Endometrial microvascular endothelial cells (primary cell): ENCODE measurements around the gene RASA2. TPM values are rescaled to one million over a fixed set of nuclear protein-coding genes. Genes with fewer than 3 reads are reported as not detected.
"Not testable (repeated sequence)": the region's sequence is repeated elsewhere in the genome, so short reads cannot be mapped to it uniquely, and the experiment has no call there.

Source experiments
- in situ Hi-C: cut with HindIII; loops from 2 replicates; pipeline ENCODE4 v1.10.0; 2017; ENCODE audit warnings: low sequenced_read_pairs, low pct_unique_long_range_greater_than_20kb; ENCODE audit errors: inconsistent ontology term
- total RNA-seq: library from RNA; depleted of rRNA; stranded (reverse); fragments of >200 nt; gene quantifications from one replicate; pipeline ENCODE4 v1.2.3, GENCODE V29; 2015; ENCODE audit errors: inconsistent ontology term

The RASA2 gene
- total RNA-seq, 1 donor from 2014 or later: 12.7 TPM

GRCh38 chr3:141524988-141525387, 38.2 kb downstream of the RASA2 start:
- in situ Hi-C loops: no loop called here

DNA sequence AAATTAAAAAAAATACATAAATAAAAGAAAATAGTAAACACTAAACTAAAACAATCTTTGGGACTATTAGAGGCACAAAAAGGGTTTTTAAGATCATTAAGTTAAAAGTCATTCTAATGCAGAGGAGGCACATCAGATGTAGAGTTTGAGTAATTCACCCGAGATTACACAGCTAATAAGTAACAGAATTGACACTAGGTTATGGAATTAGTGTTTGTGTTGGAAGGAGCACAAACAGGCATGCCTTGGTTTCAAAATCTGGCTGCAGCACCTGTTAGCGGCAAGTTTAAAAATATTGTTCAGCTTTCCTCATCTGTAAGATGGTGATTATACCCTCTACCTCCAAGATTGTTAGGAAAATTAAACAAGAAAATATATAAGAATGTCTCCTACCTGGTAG, 39.0 kb downstream of the RASA2 start:
- in situ Hi-C loops: no loop called here

DNA sequence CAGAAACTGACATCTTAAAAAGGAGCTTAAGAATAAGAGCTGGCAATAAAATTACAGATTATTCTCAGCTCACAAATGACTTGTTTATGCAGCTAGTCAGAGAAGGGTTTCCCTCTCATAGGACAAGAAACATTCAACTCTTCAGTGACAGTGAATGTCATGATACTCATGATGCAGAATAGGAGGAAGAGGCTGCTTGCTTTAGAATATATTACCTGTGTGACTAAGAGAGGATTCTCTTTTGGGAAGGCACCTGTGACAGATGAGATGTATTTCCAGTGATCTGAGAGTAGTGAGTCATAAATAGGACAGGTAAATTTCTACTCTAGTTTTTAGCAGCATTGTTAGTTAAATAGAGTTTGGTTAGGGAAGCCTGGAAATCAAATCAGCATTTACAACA, 39.9 kb downstream of the RASA2 start:
- in situ Hi-C loops: no loop called here

DNA sequence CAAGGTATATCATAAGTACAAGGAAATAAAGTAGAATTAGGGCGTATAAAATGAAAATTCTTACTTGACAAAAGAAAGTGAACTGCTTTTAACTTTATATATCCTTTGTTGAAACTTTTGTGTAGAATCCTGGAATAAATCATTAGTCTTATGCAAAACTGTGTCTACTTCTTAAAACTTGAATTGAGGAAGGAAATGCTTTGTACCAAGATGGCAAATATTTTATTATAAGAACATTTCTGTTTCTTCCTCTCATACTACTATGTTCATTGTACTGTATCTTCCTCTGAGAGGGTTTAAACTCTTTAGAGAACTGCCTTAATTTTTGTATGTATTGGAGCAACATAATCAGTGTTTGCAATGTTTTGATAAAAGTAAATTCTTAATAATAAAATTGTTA, 42.0 kb downstream of the RASA2 start:
- in situ Hi-C loops: no loop called here

GRCh38 chr3:141529256-141529655, 42.4 kb downstream of the RASA2 start:
- in situ Hi-C loops: no loop called here

DNA sequence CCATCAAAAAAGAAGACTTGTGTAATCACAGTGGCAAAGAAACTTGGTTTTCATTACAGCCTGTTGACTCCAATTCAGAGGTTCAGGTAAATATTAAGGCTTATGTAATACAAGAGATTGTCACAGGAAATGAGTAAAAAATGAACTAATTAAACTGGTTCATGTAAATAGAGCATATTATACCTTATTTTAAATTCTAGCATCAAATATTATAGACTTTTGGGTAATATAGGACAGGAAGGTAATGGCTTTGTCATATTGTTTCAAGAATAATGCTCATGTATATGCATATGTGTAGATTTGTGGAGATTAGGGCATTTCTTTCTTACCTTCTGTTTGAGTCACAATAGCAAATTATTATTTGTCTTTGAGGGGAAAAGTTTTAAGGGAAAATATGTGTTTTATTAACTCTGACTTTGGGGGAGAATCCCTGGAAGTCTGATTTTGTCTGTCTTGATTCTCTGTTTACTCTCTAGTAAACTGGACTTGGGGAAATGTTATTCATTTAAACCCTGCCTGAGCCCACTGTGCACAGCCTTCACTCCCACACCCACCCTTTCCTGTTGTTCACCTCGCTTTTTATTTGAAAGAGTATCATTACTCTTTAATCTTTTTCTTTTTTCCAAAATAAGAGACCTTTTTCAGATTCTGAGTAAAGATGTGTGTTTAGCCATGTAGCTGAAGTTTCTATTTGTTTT, 43.0 kb downstream of the RASA2 start:
- in situ Hi-C loops: no loop called here

DNA sequence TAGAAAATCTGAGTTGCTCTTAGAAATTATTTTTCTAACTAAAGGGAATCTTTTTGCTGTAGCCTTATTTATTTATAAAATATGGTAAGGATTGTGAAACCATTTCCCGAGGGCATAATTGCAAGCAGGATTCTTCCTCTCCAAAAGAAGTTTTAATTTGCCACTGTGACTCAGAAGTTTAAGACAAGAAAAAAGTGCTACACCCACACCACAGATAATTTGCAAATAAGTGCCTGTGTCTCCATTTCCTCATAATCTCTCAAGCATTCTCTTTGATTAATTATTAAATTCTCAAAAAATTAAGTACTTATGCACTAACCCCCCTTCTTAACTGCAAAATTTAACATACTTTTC, 43.6 kb downstream of the RASA2 start:
- in situ Hi-C loops: no loop called here

DNA sequence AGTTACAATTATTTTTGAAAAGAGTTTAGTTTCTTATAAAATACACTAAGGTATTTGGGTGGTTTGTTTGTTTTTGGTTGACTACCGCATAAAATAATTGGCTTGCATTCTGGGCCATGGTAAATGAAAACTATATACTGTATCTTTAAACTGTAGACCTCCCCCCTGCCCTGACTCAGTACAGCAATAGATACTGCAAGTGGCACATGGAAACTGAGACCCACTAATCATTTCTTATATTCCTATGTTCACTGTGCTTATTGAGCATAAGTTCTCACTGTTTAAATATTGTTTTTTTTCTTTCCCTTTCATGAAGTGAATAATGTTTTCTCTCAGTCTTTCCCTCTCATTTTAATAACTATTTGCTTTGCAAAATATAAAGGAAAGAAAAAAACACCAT, 45.8 kb downstream of the RASA2 start:
- in situ Hi-C loops: no loop called here

GRCh38 chr3:141536017-141536416, 49.2 kb downstream of the RASA2 start:
- in situ Hi-C loops: not testable (repeated sequence)

DNA sequence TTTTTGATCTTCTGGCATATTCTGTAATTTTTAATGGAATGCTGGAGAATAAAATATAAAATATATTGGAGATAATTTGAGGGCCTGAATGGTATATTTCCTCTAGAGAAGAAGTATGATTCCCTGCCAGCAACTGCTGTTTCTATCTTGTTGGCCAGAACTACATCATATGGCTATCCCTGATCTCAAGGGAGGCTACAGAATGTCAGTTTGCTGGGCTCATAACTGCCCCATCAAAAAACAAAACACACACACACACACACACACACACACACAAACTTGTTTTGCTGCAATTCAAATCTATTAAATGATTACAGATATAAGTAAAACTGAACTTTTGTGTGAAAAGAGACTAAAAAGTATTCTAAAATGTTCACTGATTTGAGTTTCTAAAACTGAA, 51.0 kb downstream of the RASA2 start:
- in situ Hi-C loops: no loop called here

DNA sequence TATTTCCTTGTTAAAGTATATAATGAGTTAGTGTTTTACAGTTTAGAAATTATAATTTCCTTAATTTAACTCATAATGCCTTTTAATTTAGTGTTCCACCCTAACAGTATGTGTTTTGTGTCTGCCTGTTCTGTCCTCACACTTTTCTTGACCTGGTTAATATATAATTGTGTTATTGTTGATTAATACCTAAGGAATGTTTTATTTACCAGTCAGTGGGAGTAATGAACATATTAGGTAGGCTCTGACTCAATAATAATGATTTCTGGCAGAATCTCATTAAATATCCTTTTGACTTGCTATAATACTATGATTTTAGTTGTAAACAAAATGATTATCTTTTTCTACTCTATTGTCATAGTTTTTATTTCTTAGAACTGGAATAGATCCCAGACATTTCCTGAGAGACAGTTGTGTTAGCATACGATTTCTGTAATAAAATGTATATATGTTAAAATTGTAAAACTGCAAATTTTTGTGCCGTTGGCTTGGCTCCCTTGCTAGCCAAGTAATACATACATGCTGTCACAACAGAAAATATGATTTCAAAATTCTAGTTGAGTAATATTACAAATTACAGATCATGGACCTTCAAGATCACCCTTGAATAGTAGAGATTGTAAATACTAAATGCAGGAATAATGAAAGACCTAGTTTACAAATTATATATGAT, 51.9 kb downstream of the RASA2 start:
- in situ Hi-C loops: no loop called here

GRCh38 chr3:141539431-141540187, 52.8 kb downstream of the RASA2 start:
- in situ Hi-C loops: no loop called here

DNA sequence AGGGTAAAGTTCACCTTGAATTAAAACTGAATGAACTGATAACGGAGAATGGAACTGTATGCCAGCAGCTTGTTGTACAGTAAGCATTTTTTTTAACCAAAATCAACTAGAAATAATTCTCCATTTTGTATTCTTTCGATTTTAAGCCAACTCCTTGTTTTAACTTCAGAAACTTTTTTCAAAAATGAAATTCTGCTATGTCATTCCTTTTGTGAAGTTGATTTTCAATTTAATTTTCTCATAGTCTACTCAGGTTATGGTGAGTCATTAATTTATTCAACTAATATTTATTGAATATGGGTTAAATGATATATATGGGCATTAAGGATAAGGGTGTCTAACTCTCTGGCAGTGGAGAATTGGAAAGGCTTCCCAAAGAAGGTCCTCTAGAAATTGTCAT, 53.7 kb downstream of the RASA2 start:
- in situ Hi-C loops: no loop called here

DNA sequence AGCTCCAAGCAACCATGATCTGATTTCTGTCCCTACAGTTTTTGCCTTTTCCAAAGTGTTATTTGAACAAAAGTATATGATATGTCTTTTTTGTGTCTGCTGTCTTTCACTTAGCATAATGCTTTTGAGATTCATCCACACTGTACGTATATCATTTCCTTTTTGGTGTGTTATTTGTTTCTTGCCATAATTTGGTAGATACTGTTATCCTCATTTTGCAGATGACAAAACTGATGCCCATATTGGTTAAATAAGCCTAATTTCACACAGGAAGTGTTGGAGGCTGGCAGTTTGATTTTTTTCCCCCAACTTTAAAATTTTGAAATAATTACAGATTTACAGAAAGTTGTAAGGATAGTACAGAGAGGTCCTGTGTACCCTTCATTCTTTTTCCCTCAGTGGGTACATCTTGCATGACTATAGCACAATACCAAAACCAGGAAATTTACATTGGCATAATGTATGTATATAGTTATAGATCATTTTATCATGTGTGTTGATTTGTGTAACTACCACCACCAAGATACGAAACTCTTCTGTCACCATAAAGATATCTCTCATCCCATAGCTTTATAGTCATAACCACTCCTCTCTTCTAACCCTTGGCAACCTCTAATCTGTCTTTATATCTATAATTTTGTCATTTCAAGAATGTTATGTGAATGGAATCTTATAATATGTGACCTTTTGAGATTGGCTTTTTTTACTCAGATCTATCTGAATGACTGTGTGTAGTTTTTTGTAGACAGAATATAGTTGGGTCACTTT, 55.6 kb downstream of the RASA2 start:
- in situ Hi-C loops: no loop called here

- in situ Hi-C loops: no loop called here
Observed at GRCh38 chr3:141542989-141543388, 56.2 kb downstream of the RASA2 start.

DNA sequence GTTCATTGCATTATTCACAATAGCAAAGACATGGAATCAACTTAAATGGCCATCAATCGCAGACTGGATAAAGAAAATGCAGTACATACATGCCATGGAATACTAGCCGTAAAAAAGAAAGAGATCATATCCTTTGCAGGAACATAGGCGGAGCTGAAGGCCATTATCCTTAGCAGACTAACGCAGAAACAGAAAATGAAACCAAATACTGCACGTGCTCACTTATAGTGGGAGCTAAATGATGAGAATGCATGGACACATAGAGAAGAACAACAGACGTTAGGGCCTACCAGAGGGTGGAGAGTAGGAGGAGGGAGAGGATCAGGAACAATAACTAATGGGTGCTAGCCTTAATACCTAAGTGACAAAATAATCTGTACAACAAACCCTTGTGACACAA, 57.9 kb downstream of the RASA2 start:
- in situ Hi-C loops: no loop called here

DNA sequence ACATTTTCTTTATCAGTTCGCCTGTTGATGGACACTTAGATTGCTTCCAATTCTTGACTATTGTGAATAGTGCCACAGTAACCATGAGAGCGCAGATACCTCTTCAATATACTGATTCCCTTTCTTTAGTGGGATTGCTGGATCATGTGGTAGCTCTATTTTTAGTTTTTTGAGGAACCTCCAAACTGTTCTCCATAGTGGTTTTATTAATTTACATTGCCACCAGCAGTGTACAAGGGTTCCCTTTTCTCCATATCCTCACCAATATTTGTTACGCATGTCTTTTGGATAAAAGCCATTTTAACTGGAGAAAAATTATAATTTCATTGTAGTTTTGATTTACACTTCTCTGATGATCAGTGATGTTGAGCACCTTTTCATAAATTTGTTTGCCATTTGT, 59.3 kb downstream of the RASA2 start:
- in situ Hi-C loops: no loop called here

- in situ Hi-C loops: no loop called here
Observed at GRCh38 chr3:141546586-141546985, 59.8 kb downstream of the RASA2 start.

- in situ Hi-C loops: no loop called here
Observed at GRCh38 chr3:141547791-141548190, 61.0 kb downstream of the RASA2 start.
